DOHH2 (cell line): ENCODE data around the gene C3orf70.

Experiments used
- H3F3A ChIP-seq: fragments of 200-600 bp; sonication (generic), shearing (Covaris generic); 2 replicates; pipeline ENCODE4 v1.6.0; 2016; ENCODE audit warnings: antibody characterized with exemption, mild to moderate bottlenecking; ENCODE audit not compliant: control insufficient read depth, insufficient read depth
- H3K27ac ChIP-seq: fragments of 200-600 bp; sonication (generic); 2 replicates; pipeline ENCODE4 v1.5.1; 2014; ENCODE audit warnings: low read depth, mild to moderate bottlenecking, low read length, moderate library complexity
- H3K27me3 ChIP-seq: fragments of 200-600 bp; sonication (generic); 2 replicates; pipeline ENCODE4 v1.6.1; 2014; ENCODE audit warnings: mild to moderate bottlenecking, low read length, mixed read lengths; ENCODE audit not compliant: control insufficient read depth
- H3K36me3 ChIP-seq: fragments of 200-600 bp; sonication (generic); 2 replicates; pipeline ENCODE4 v1.6.1; 2014; ENCODE audit warnings: mild to moderate bottlenecking, low read length, moderate library complexity, mixed read lengths; ENCODE audit not compliant: control insufficient read depth
- H3K4me1 ChIP-seq: fragments of 200-600 bp; sonication (generic); 2 replicates; pipeline ENCODE4 v1.6.1; 2014; ENCODE audit warnings: mild to moderate bottlenecking, low read length, mixed read lengths; ENCODE audit not compliant: control insufficient read depth
- H3K4me2 ChIP-seq: fragments of 200-600 bp; sonication (generic); 2 replicates; pipeline ENCODE4 v1.6.0; 2014; ENCODE audit warnings: mild to moderate bottlenecking, low read length, moderate library complexity
- H3K4me3 ChIP-seq: fragments of 200-600 bp; sonication (generic); 2 replicates; pipeline ENCODE4 v1.5.1; 2014; ENCODE audit warnings: mild to moderate bottlenecking, low read length, mixed read lengths
- H3K79me2 ChIP-seq: fragments of 200-600 bp; sonication (generic); 2 replicates; pipeline ENCODE4 v1.6.1; 2014; ENCODE audit warnings: mild to moderate bottlenecking, low read length, mixed read lengths; ENCODE audit not compliant: control insufficient read depth
- H3K9me2 ChIP-seq: fragments of 200-600 bp; sonication (generic); replicated peaks from 2 replicates; pipeline ENCODE4 v1.6.1; 2014; ENCODE audit warnings: mild to moderate bottlenecking, low read length, mixed read lengths; ENCODE audit not compliant: control insufficient read depth
- H3K9me3 ChIP-seq: fragments of 200-600 bp; sonication (generic); 2 replicates; pipeline ENCODE4 v1.6.1; 2014; ENCODE audit warnings: antibody characterized with exemption, low read length, mixed read lengths; ENCODE audit not compliant: control insufficient read depth, insufficient read depth
- H4K20me1 ChIP-seq: fragments of 200-600 bp; sonication (generic); 2 replicates; pipeline ENCODE4 v1.6.0; 2014; ENCODE audit warnings: low read depth, mild to moderate bottlenecking, antibody characterized with exemption, low read length, moderate library complexity; ENCODE audit not compliant: control insufficient read depth, insufficient read depth
- CTCF ChIP-seq: fragments of 200-600 bp; sonication (generic); IDR thresholded peaks from one replicate; pipeline ENCODE4 v1.5.1; 2014; ENCODE audit warnings: antibody characterized with exemption, mild to moderate bottlenecking, low read depth, low read length; ENCODE audit not compliant: poor library complexity, severe bottlenecking
- EZH2phosphoT487 ChIP-seq: fragments of 200-600 bp; sonication (generic); IDR thresholded peaks from 2 replicates; pipeline ENCODE4 v1.6.1; 2017; ENCODE audit warnings: borderline replicate concordance, mild to moderate bottlenecking, antibody characterized with exemption, low read length, moderate library complexity, mixed read lengths

C3orf70 gene

DNA sequence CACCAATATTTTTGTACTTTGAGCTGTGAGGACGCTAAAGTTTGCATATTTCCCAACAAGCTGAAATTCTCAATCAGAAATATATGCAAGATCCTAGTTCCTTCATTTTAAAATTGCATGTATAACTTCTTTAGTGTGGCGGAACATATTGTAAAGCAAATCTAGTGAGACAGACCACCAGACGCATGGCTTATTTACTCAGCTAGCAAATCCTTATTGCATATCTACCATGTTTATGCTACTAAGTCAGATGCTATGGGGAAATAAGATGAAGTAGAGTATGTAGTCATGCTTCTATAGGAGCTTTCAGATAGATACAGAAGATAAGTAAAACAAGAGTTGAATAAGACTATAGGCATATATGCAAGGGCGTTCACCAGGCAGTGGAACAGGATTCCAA, 62.0 kb downstream of the C3orf70 start:
- Histone ChIP-seq H3K79me2 (no peaks in the 10 kb centered on the region), H3K27me3 (peaks cover 6% of the 10 kb centered on the region; the same call in 1 of the 2 replicates), H3K36me3 (no peaks in the 10 kb centered on the region), H3K9me2 (no peaks in the 10 kb centered on the region), H3K4me3 (no peak overlapping the region), H3F3A (no peaks in the 10 kb centered on the region), H4K20me1 (no peaks in the 10 kb centered on the region), H3K27ac (no peak overlapping the region), H3K4me1 (no peaks in the 10 kb centered on the region), H3K9me3 (no peaks in the 10 kb centered on the region), H3K4me2 (no peak overlapping the region)
- no peak for TF ChIP-seq CTCF
- TF ChIP-seq EZH2phosphoT487 = no peak

DNA sequence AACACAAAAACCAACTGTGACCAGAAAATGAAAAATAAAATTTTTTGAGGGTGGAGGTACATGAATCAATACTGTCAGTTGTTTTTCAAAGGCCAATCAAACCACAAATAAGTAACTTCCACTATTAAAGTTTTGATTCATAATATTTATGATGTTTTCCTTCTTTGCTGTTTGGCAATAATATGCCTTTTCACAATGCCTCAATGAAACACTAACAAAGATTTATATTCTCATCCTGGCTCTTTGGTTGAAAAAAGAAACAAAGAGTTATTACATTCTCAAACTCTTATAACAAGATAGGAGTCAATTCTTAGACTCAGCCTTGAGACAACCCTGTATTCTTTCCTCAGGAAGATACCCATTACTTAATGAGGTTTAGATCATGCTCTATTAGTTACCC, 63.1 kb downstream of the C3orf70 start:
- H3K27ac ChIP-seq = no peak overlapping the region
- TF ChIP-seq CTCF (no peak), EZH2phosphoT487 (no peak)
- H4K20me1 ChIP-seq = no peaks in the 10 kb centered on the region

GRCh38 chr3:185089343-185089742, 63.5 kb downstream of the C3orf70 start:
- Histone ChIP-seq H3K27me3 (peaks cover 6% of the 10 kb centered on the region; the same call in 1 of the 2 replicates), H4K20me1 (no peaks in the 10 kb centered on the region), H3K9me3 (no peaks in the 10 kb centered on the region), H3K4me3 (no peak overlapping the region), H3K36me3 (no peaks in the 10 kb centered on the region), H3K9me2 (no peaks in the 10 kb centered on the region), H3K27ac (no peak overlapping the region), H3K4me2 (no peak overlapping the region), H3K4me1 (no peaks in the 10 kb centered on the region), H3F3A (no peaks in the 10 kb centered on the region), H3K79me2 (no peaks in the 10 kb centered on the region)
- no peak for TF ChIP-seq EZH2phosphoT487
- no peak for TF ChIP-seq CTCF

More for the DNA sequence above, 63.1 kb downstream of the C3orf70 start:
- Histone ChIP-seq H3K4me1 (no peaks in the 10 kb centered on the region), H3K79me2 (no peaks in the 10 kb centered on the region), H3K4me3 (no peak overlapping the region), H3K9me3 (no peaks in the 10 kb centered on the region), H3K4me2 (no peak overlapping the region), H3K27me3 (peaks cover 6% of the 10 kb centered on the region; the same call in 1 of the 2 replicates), H3K36me3 (no peaks in the 10 kb centered on the region), H3K9me2 (no peaks in the 10 kb centered on the region), H3F3A (no peaks in the 10 kb centered on the region)
